Esophagus muscularis mucosa (tissue), 4 donors: ENCODE results near the gene RAB3A. TPM values are rescaled to one million over a fixed set of nuclear protein-coding genes. Genes with fewer than 3 reads are reported as not detected.

Experiments
- DNase-seq: peaks from one replicate; pipeline ENCODE4 v3.0.0-alpha.2; 2017; ENCODE audit errors: extremely low spot score
- H3K27ac ChIP-seq, 4 donors: fragments of 200-600 bp; sonication (generic); replicated peaks in 1 of 4; 1 replicate in 3 of 4; 2 replicates in 1 of 4; pipeline ENCODE4 v1.5.1; 2016 to 2019; ENCODE audit warnings: mild to moderate bottlenecking in 1 of 4
- H3K27me3 ChIP-seq, 4 donors: fragments of 200-600 bp; sonication (generic); one replicate each; pipeline versions ENCODE4 v1.5.1 to v1.6.0; 2016 to 2019
- H3K36me3 ChIP-seq, 4 donors: fragments of 200-600 bp; sonication (generic); one replicate each; pipeline ENCODE4 v1.5.1; 2016 to 2019
- H3K4me1 ChIP-seq, 4 donors: fragments of 200-600 bp; sonication (generic); one replicate each; pipeline ENCODE4 v1.5.1; 2016 to 2019
- H3K4me3 ChIP-seq, 4 donors: fragments of 200-600 bp; sonication (generic); 1 replicate in 2 of 4; 2 replicates in 2 of 4; pipeline ENCODE4 v1.5.1; 2016 to 2019; ENCODE audit warnings: mild to moderate bottlenecking in 4 of 4, moderate library complexity in 1 of 4
- H3K9me3 ChIP-seq, 4 donors: fragments of 200-600 bp; sonication (generic); 1 replicate in 3 of 4; 2 replicates in 1 of 4; pipeline ENCODE4 v1.5.1; 2016 to 2019
- EP300 ChIP-seq: sonication (generic); formaldehyde crosslinking; IDR thresholded peaks from one replicate; pipeline ENCODE4 v1.6.1; 2017; ENCODE audit warnings: antibody characterized with exemption
- POLR2A ChIP-seq: fragments of 450-650 bp; IDR thresholded peaks from one replicate; pipeline ENCODE4 v1.6.1; 2017; ENCODE audit warnings: antibody characterized with exemption, moderate library complexity, mild to moderate bottlenecking, low read depth
- POLR2AphosphoS5 ChIP-seq, 2 donors: sonication (generic); formaldehyde crosslinking; IDR thresholded peaks; one replicate each; pipeline ENCODE4 v1.6.1; 2017; ENCODE audit warnings: antibody characterized with exemption in 2 of 2
- WGBS: methylation state at CpG from one replicate; pipeline ENCODE4 v1.1.5; 2018; 5-methylcytosine and 5-hydroxymethylcytosine counted together
- intact Hi-C: fragments of 100-400 bp; cut with DNase I; formaldehyde crosslinking; loops from one replicate; pipeline ENCODE4 v1.15.1; 2023
- total RNA-seq, 4 donors: library from RNA; depleted of rRNA; stranded (reverse); fragments of >200 nt; gene quantifications; one replicate each; pipeline versions ENCODE4 v1.1.0 to v1.2.1, GENCODE V29; 2016
- TF ChIP-seq, protein P1 (sequence below), 3 experiments: fragments of 200-600 bp in 2 of 3; fragments of 450-650 bp in 1 of 3; sonication (generic) in 2 of 3; IDR thresholded peaks; one replicate each; pipeline ENCODE4 v1.5.1; 2017 to 2019; ENCODE audit warnings: antibody characterized with exemption in 3 of 3, mild to moderate bottlenecking in 2 of 3, moderate library complexity in 1 of 3

Gene RAB3A
- total RNA-seq, 4 donors from 2014 or later = 1.7 to 2.5 (median 1.9) TPM

GRCh38 chr19:18173054-18173571 lies 30.7 kb downstream of the RAB3A start:
- Histone ChIP-seq H3K9me3 (no peaks in the 10 kb centered on the region), H3K27me3 (no peaks in the 10 kb centered on the region), H3K4me3 (peak overlapping the region; percentile 63 to 83 (median 72)), H3K4me1 (peaks cover 15 to 34% (median 26%) of the 10 kb centered on the region in 4 donors), H3K27ac (peak overlapping the region; percentile 29 to 72 (median 60)), H3K36me3 (peaks cover 6 to 20% (median 17%) of the 10 kb centered on the region in 4 donors)
- WGBS = 40% methylated on average over 1 of the region's 18 CpGs
- TF ChIP-seq, protein P1, sequence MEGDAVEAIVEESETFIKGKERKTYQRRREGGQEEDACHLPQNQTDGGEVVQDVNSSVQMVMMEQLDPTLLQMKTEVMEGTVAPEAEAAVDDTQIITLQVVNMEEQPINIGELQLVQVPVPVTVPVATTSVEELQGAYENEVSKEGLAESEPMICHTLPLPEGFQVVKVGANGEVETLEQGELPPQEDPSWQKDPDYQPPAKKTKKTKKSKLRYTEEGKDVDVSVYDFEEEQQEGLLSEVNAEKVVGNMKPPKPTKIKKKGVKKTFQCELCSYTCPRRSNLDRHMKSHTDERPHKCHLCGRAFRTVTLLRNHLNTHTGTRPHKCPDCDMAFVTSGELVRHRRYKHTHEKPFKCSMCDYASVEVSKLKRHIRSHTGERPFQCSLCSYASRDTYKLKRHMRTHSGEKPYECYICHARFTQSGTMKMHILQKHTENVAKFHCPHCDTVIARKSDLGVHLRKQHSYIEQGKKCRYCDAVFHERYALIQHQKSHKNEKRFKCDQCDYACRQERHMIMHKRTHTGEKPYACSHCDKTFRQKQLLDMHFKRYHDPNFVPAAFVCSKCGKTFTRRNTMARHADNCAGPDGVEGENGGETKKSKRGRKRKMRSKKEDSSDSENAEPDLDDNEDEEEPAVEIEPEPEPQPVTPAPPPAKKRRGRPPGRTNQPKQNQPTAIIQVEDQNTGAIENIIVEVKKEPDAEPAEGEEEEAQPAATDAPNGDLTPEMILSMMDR (IDR thresholded peaks at IDR 0.05) = no peak
- TF ChIP-seq EP300 (no peak), POLR2AphosphoS5 (IDR thresholded peaks at IDR 0.05) (no peak), POLR2A (no peak)
- intact Hi-C loops = no loop called here
- DNase-seq = no peak

DNA sequence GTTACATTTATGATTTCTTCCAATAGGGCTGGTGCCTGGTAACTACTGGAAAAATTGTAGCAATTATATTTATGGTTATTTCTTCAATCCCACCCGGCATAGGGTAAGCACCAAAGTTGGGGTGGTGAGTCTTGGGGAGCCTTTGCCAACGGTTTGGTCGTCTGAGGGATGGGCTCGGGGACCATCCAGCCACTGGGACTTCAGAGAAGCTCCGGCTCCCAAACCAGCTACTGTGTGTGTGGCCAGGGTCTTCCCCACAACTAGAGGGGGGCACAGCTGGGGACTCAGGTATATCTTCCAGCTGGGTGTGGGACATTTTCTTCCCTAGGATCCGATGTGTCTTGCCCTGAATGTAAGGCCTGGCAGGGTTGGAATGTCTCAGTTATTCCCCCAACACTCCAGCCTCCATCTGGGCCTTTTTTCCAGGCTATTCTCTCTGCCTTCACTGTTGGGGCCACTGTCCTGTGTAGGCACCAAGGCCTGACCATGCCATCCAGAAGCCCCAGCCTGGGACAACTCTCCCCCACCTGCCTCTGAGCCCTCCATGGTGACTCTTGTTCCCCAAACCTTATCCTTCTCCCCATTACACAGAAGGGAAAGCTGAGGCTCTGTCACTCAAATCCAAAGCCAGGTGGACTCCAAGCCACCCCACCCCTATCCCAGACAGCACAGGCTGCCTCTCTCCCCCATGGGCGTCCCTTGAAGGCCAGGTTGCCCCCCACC lies 31.4 kb downstream of the RAB3A start:
- no peak overlapping the region for H3K4me3 ChIP-seq
- intact Hi-C loops = no loop called here
- DNase-seq = no peak
- H3K27ac ChIP-seq = peak overlapping the region; percentile 18 to 72 (median 60)
- no peaks in the 10 kb centered on the region for H3K9me3 ChIP-seq
- no peaks in the 10 kb centered on the region for H3K27me3 ChIP-seq
- H3K36me3 ChIP-seq = peaks cover 10 to 26% (median 22%) of the 10 kb centered on the region in 4 donors
- WGBS = 67% methylated on average over 4 of the region's 7 CpGs
- H3K4me1 ChIP-seq = peaks cover 15 to 34% (median 26%) of the 10 kb centered on the region in 4 donors
- TF ChIP-seq EP300 (no peak), POLR2A (no peak), POLR2AphosphoS5 (IDR thresholded peaks at IDR 0.05) (no peak)
- TF ChIP-seq, protein P1 (IDR thresholded peaks at IDR 0.05) = no peak

DNA sequence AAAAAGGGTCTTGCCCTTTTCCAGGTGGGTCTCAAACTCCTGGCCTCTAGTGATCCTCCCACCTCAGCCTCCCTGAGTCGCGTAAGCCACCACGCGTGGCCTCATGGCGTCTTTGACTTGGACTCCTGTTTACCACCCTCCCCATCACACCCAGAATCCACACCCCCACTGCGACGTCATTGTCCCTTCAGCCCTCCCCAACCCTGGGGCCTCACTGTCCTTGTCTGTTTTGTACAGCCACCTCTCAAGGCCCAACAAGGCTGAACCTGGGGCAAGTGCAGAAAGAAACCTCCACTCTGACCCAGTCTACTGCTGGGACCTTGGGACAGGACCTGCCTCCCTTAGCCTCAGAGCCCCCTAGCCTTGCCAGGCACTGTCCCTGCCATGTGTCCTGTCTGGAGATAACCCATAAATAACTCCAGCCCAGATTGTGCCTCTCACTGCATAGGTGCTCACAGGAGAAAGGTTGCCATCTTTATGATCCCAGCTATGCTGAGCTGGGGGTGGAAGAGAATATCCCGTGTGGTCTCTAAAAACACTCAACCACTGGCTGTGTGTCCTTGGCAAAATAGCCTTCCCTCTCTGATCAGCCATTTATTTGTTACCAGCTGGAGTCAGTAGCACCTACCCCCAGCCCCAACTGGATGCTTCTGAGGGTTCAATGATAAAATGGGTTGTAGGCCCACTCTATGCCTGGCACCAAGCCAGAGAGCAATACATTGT lies 32.1 kb downstream of the RAB3A start:
- Histone ChIP-seq H3K4me1 (peaks cover 15 to 34% (median 26%) of the 10 kb centered on the region in 4 donors), H3K4me3 (no peak overlapping the region), H3K9me3 (no peaks in the 10 kb centered on the region), H3K27me3 (no peaks in the 10 kb centered on the region), H3K27ac (peak overlapping the region; percentile 34 to 72 (median 49)), H3K36me3 (peaks cover 17 to 33% (median 30%) of the 10 kb centered on the region in 4 donors)
- DNase-seq = no peak
- 85% methylated on average over 7 of the region's 8 CpGs for WGBS
- intact Hi-C loops = no loop called here
- TF ChIP-seq, protein P1 (IDR thresholded peaks at IDR 0.05) = no peak
- no peak for TF ChIP-seq EP300
- peak in 1 of 2 donors; percentile 11 for TF ChIP-seq POLR2AphosphoS5 (IDR thresholded peaks at IDR 0.05)

DNA sequence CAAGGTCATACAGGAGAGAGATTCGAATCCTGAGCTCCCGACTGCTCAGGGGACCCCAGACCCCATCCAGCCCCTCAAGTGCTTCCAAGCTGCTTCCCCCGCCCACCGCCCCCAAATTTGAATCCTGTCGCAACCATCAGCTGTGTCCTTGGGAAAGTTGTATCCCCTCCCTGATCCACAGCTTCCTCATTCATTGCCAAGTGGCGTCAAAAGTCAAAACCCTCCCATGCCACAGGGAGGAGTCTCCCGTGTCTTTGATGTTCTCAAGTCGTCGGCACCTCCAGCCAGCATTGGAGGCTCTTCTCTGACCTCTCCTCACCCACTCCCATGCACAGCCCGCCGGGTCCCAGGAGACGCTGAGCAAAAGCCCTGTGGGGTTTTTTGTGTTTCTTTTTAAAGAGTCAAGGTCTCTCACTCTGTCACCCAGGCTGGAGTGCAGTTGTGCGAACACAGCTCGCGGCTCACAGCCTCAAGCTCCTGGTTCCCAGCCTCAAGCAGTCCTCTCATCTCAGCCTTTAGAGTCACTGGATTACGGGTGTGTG lies 33.1 kb downstream of the RAB3A start:
- Histone ChIP-seq H3K4me1 (peaks cover 15 to 34% (median 26%) of the 10 kb centered on the region in 4 donors), H3K27ac (peak overlapping the region; percentile 38 to 72 (median 58)), H3K9me3 (no peaks in the 10 kb centered on the region), H3K36me3 (peaks cover 27 to 43% (median 40%) of the 10 kb centered on the region in 4 donors), H3K27me3 (no peaks in the 10 kb centered on the region), H3K4me3 (no peak overlapping the region)
- intact Hi-C loops = no loop called here
- 54% methylated on average over 14 of the region's 16 CpGs for WGBS
- TF ChIP-seq POLR2A (no peak), POLR2AphosphoS5 (IDR thresholded peaks at IDR 0.05) (peak; percentile 20 to 46)
- TF ChIP-seq, protein P1 (IDR thresholded peaks at IDR 0.05) = no peak
- no peak for DNase-seq
